ENCODE measurements around the gene TRAPPC3L. TPM values are rescaled to one million over a fixed set of nuclear protein-coding genes. Genes with fewer than 3 reads are reported as not detected.

Gene TRAPPC3L
- total RNA-seq, 1 donor = 0.45 TPM

GRCh38 chr6:116561377-116562018 is 16.0 kb upstream of the TRAPPC3L start:
- peak; percentile 93 for TF ChIP-seq CTCF (IDR thresholded peaks at IDR 0.05; ENCODE audit: insufficient read depth, low read length)
- peak; percentile 86 for DNase-seq (ENCODE audit: low read depth)
- no peak overlapping the region for H3K4me3 ChIP-seq (ENCODE audit: low read depth, low read length)

DNA sequence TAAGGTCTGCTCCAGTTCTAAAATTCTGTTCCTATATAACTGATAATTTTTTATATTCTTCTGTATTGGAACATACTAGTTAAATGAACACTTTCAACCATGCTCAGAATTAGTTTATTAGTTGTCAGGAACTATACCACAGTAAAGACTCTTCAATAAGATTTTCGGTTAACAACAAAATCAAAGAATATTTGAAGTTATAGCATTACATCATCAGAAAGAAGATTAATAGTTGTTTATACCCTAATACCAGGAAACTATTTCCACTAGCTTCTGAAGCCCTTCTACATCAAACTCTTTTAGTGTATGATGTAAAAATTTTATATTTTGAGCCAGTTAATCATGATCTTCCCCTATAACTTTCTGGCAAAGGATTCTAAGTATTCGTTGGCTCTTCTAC is 14.6 kb upstream of the TRAPPC3L start:
- H3K4me3 ChIP-seq (ENCODE audit: low read depth, low read length) = no peak overlapping the region

DNA sequence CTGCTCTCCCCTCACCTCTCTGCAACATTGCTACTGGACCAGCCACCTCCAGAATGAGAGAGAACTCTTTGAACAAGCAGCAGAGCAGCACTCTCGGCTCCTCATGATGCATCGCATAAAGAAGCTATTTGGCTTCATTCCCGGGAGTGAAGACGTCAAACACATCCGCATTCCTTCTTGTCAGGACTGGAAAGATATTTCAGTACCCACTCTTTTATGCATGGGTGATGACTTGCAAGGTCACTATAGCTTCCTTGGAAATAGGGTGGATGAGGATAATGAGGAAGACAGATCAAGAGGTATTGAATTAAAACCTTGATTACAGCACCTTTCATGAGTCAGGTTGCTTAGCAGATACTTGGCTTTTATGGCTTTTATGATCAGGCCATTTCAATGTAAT is 12.4 kb upstream of the TRAPPC3L start:
- H3K4me3 ChIP-seq (ENCODE audit: low read depth, low read length) = no peak overlapping the region
- DNase-seq (ENCODE audit: low read depth) = peak; percentile 95
- no peak for TF ChIP-seq CTCF (IDR thresholded peaks at IDR 0.05; ENCODE audit: insufficient read depth, low read length)

More for the DNA sequence above, 14.6 kb upstream of the TRAPPC3L start:
- DNase-seq (ENCODE audit: low read depth) = no peak
- TF ChIP-seq CTCF (IDR thresholded peaks at IDR 0.05; ENCODE audit: insufficient read depth, low read length) = no peak

- no peak for TF ChIP-seq CTCF (IDR thresholded peaks at IDR 0.05; ENCODE audit: insufficient read depth, low read length)
- peak; percentile 43 for DNase-seq (ENCODE audit: low read depth)
- H3K4me3 ChIP-seq (ENCODE audit: low read depth, low read length) = no peak overlapping the region
These were observed 11.4 kb upstream of the TRAPPC3L start for GRCh38 chr6:116556814-116557415.

- TF ChIP-seq CTCF (IDR thresholded peaks at IDR 0.05; ENCODE audit: insufficient read depth, low read length) = no peak
- no peak overlapping the region for H3K4me3 ChIP-seq (ENCODE audit: low read depth, low read length)
- peak; percentile 87 for DNase-seq (ENCODE audit: low read depth)
These were observed 10.6 kb upstream of the TRAPPC3L start for GRCh38 chr6:116556065-116556464.

DNA sequence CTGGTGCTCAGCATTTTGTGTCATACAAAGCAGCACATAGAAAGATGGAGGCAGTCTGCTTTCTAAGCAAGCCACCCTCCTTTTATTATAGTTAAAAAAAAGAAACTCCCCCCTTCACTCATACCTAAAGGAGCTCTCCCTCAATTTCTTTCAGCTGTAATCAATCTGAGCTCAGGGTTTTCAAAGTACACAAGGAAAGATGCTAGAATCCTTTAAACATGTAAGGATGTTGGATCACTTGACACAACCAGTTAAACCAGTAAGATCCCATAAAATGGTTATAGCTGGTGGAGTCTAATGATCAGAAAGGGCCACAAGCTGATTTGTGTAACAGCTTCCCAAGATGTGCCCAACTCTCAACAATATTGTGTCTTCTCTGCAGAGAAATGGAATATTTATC is 8.0 kb upstream of the TRAPPC3L start, which contains the start of gene CALHM4:
Gene CALHM4 (plus strand): TSS at position 301 of the 400 bp plus-strand sequence. CDS start 43 bp downstream, at position 344.
- DNase-seq (ENCODE audit: low read depth) = no peak
- H3K4me3 ChIP-seq (ENCODE audit: low read depth, low read length) = no peak within 1 kb of the TSS
- TF ChIP-seq CTCF (IDR thresholded peaks at IDR 0.05; ENCODE audit: insufficient read depth, low read length) = no peak

All from fibroblast of the aortic adventitia (primary cell).